HepG2 (cell line): Measurements from ENCODE around the gene GPS1. TPM values are rescaled to one million over a fixed set of nuclear protein-coding genes. Genes with fewer than 3 reads are reported as not detected.

Source experiments
- ASH2L ChIP-seq: fragments of 300-600, 200-600 bp; sonication (generic); IDR thresholded peaks from 2 replicates; pipeline ENCODE4 v1.7.0; 2017; ENCODE audit warnings: low read depth, mild to moderate bottlenecking, moderate library complexity, mixed read lengths, low read length; ENCODE audit not compliant: insufficient read length
- DNMT1 ChIP-seq: sonication (generic); formaldehyde crosslinking; IDR thresholded peaks from 2 replicates; pipeline ENCODE4 v1.5.1; 2020; ENCODE audit warnings: mild to moderate bottlenecking, missing genetic modification reagents
- E2F2 ChIP-seq: sonication (generic); formaldehyde crosslinking; IDR thresholded peaks from 2 replicates; pipeline ENCODE4 v1.4.0; 2020; ENCODE audit warnings: missing genetic modification reagents, borderline replicate concordance
- EED ChIP-seq: sonication (generic); formaldehyde crosslinking; IDR thresholded peaks from 2 replicates; pipeline ENCODE4 v1.5.0; 2020; ENCODE audit warnings: mild to moderate bottlenecking, missing genetic modification reagents
- HOXA5 ChIP-seq: sonication (generic); formaldehyde crosslinking; IDR thresholded peaks from 2 replicates; pipeline ENCODE4 v1.4.0; 2020; ENCODE audit warnings: missing genetic modification reagents
- MAF1 ChIP-seq: sonication (generic); formaldehyde crosslinking; IDR thresholded peaks from 2 replicates; pipeline ENCODE4 v1.5.0; 2020; ENCODE audit warnings: missing genetic modification reagents, borderline replicate concordance
- MXD4 ChIP-seq: IDR thresholded peaks from 2 replicates; pipeline ENCODE4 v1.6.1; 2016; ENCODE audit warnings: mild to moderate bottlenecking, missing biosample characterization, missing genetic modification reagents
- PLRG1 ChIP-seq: fragments of 450-650 bp; conservative IDR thresholded peaks from 2 replicates; pipeline ENCODE4 v1.6.1; 2016
- YEATS2 ChIP-seq: sonication (generic); formaldehyde crosslinking; IDR thresholded peaks from 2 replicates; pipeline ENCODE4 v1.4.0; 2020; ENCODE audit warnings: missing genetic modification reagents, borderline replicate concordance
- ZFP91 ChIP-seq: sonication (generic); formaldehyde crosslinking; IDR thresholded peaks from 2 replicates; pipeline ENCODE4 v1.9.0; 2022; ENCODE audit warnings: missing genetic modification reagents, mild to moderate bottlenecking, borderline replicate concordance
- ZKSCAN8 ChIP-seq: IDR thresholded peaks from 2 replicates; pipeline ENCODE4 v1.6.1; 2016; ENCODE audit warnings: borderline replicate concordance, missing genetic modification reagents, missing compliant biosample characterization
- ZNF264 ChIP-seq: sonication (generic); formaldehyde crosslinking; IDR thresholded peaks from 2 replicates; pipeline ENCODE4 v1.4.0; 2020; ENCODE audit warnings: missing genetic modification reagents
- ZNF280D ChIP-seq: sonication (generic); formaldehyde crosslinking; IDR thresholded peaks from 2 replicates; pipeline ENCODE4 v1.5.1; 2020; ENCODE audit warnings: mild to moderate bottlenecking, missing genetic modification reagents
- ZNF609 ChIP-seq: sonication (generic); formaldehyde crosslinking; IDR thresholded peaks from 2 replicates; pipeline ENCODE4 v1.4.0; 2020; ENCODE audit warnings: mild to moderate bottlenecking, missing genetic modification reagents, borderline replicate concordance
- ZNF720 ChIP-seq: sonication (generic); formaldehyde crosslinking; IDR thresholded peaks from 2 replicates; pipeline ENCODE4 v1.4.0; 2020; ENCODE audit warnings: missing genetic modification reagents
- ZNF777 ChIP-seq: sonication (generic); formaldehyde crosslinking; IDR thresholded peaks from 2 replicates; pipeline ENCODE4 v1.4.0; 2020; ENCODE audit warnings: missing genetic modification reagents
- polyA plus RNA-seq, 8 experiments: library from polyadenylated mRNA; depleted of rRNA in 3 of 8; stranded (reverse) in 7 of 8; unstranded in 1 of 8; fragments of >200 nt; fragmentation: Illumina TruSeq in 4 of 8; extraction: Trizol in 4 of 8; gene quantifications; 2 replicates each; pipeline versions ENCODE4 v1.2.1 to v1.2.3, GENCODE V29; 2011 to 2016; ENCODE audit warnings: low read depth in 4 of 8, missing spikeins in 1 of 8, mixed read lengths in 1 of 8; ENCODE audit not compliant: insufficient read depth in 1 of 8
- total RNA-seq, 5 experiments: library from RNA; depleted of rRNA; stranded (reverse); fragments of >200 nt; fragmentation: Illumina TruSeq; extraction: Trizol; gene quantifications; 2 replicates each; pipeline ENCODE4 v1.2.3, GENCODE V29; 2016; ENCODE audit warnings: low read depth in 1 of 5

Gene GPS1
- total and polyA plus RNA-seq, 2 of the 13 experiments (the other 11 are each of a cell fraction or from before 2014, with no cell fraction given) = 124 to 128 TPM

- 0 out of 2 replicates have a peak, but pooled peaks have one; percentile 74 for TF ChIP-seq EED (CRISPR knock-in tag)
- peak; percentile 80 for TF ChIP-seq ZFP91 (CRISPR knock-in tag)
- peak; percentile 87 for TF ChIP-seq DNMT1
- TF ChIP-seq E2F2 (CRISPR knock-in tag) = 0 out of 2 replicates have a peak, but pooled peaks have one; percentile 34
- no peak for TF ChIP-seq ZNF264 (CRISPR knock-in tag)
- TF ChIP-seq ZNF720 (CRISPR knock-in tag) = no peak
- TF ChIP-seq ZKSCAN8 (CRISPR knock-in tag) = no peak
- no peak for TF ChIP-seq PLRG1
- peak; percentile 35; the same call in 1 of the 2 replicates for TF ChIP-seq ZNF609
- 0 out of 2 replicates have a peak, but pooled peaks have one; percentile 19 for TF ChIP-seq MAF1 (CRISPR knock-in tag)
- peak; percentile 87 for TF ChIP-seq ZNF777 (CRISPR knock-in tag)
- peak; percentile 21 for TF ChIP-seq ASH2L
- TF ChIP-seq MXD4 (CRISPR knock-in tag) = 0 out of 2 replicates have a peak, but pooled peaks have one; percentile 18
- TF ChIP-seq ZNF280D (CRISPR knock-in tag) = 0 out of 2 replicates have a peak, but pooled peaks have one; percentile 76
- 0 out of 2 replicates have a peak, but pooled peaks have one; percentile 19 for TF ChIP-seq YEATS2 (CRISPR knock-in tag)
- peak; percentile 53; the same call in 1 of the 2 replicates for TF ChIP-seq HOXA5 (CRISPR knock-in tag)
Observed at GRCh38 chr17:82050761-82051641, 697 bp upstream of the GPS1 start (continued).
